Gastroesophageal sphincter (tissue), 3 donors: Measurements from ENCODE around the gene NABP2.
"Not testable (repeated sequence)": the region's sequence is repeated elsewhere in the genome, so short reads cannot be mapped to it uniquely, and the experiment has no call there.

Experiments
- CTCF ChIP-seq, 4 experiments: fragments of 200-600 bp in 2 of 4; fragments of 450-650 bp in 2 of 4; sonication (generic) in 1 of 4; IDR thresholded peaks; one replicate each; pipeline ENCODE4 v1.5.1; 2017 to 2019; ENCODE audit warnings: antibody characterized with exemption in 4 of 4, mild to moderate bottlenecking in 2 of 4, moderate library complexity in 2 of 4
- POLR2A ChIP-seq, 2 donors: fragments of 450-650 bp; IDR thresholded peaks; one replicate each; pipeline ENCODE4 v1.6.1; 2017; ENCODE audit warnings: antibody characterized with exemption in 2 of 2, mild to moderate bottlenecking in 2 of 2, moderate library complexity in 1 of 2
- POLR2AphosphoS5 ChIP-seq: sonication (generic); formaldehyde crosslinking; IDR thresholded peaks from one replicate; pipeline ENCODE4 v1.6.1; 2017; ENCODE audit warnings: antibody characterized with exemption

GRCh38 chr12:56196818-56197550 is 27.2 kb upstream of the NABP2 start:
- TF ChIP-seq CTCF (IDR thresholded peaks at IDR 0.05); POLR2A (IDR thresholded peaks at IDR 0.05); POLR2AphosphoS5: not testable (repeated sequence)
